ENCODE results near the gene CDH7. TPM values are rescaled to one million over a fixed set of nuclear protein-coding genes. Genes with fewer than 3 reads are reported as not detected.

The CDH7 gene
- total and polyA plus RNA-seq, 2 experiments from 2014 or later, result 2.8 to 3.7 TPM

DNA sequence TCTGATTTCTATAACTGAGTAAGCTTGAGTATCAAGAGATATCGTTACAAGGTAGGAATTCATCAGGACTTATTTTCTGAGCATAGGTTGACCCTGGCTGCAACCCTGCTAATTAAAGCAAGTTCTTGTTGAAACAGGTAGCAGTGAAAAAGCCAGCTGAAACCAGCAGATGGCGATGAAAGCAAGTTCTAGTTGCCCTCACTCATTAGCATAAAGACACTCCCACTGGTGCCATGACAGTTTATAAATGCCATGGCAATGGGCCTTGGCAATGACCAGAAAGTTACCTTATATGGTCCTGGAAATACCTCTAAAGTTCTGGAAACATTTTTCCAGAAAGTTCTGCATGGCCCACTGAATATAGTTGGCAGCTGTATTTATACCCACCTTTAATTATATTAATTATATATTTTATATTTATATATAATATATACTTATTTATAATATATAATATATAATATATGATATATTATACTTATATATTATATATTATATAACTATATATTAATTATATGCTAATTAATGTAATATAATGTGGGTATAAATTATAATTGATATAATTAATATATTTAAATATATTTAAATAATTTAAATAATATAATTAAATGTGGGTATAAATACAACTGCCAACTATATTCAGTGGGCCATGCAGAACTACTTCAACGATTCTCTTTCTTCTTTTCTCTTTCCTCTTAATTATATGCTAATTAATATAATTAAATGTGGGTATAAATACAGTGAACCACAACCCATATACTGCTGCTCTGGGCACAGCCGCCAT, 188.0 kb downstream of the CDH7 start:
- TF ChIP-seq, protein P1, sequence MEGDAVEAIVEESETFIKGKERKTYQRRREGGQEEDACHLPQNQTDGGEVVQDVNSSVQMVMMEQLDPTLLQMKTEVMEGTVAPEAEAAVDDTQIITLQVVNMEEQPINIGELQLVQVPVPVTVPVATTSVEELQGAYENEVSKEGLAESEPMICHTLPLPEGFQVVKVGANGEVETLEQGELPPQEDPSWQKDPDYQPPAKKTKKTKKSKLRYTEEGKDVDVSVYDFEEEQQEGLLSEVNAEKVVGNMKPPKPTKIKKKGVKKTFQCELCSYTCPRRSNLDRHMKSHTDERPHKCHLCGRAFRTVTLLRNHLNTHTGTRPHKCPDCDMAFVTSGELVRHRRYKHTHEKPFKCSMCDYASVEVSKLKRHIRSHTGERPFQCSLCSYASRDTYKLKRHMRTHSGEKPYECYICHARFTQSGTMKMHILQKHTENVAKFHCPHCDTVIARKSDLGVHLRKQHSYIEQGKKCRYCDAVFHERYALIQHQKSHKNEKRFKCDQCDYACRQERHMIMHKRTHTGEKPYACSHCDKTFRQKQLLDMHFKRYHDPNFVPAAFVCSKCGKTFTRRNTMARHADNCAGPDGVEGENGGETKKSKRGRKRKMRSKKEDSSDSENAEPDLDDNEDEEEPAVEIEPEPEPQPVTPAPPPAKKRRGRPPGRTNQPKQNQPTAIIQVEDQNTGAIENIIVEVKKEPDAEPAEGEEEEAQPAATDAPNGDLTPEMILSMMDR (IDR thresholded peaks at IDR 0.05; ENCODE audit: poor library complexity), result peak; percentile 31
- TF ChIP-seq EZH2phosphoT487 (IDR thresholded peaks at IDR 0.05; ENCODE audit: low read depth, severe bottlenecking, unreplicated experiment), result no peak
- TF ChIP-seq EZH2 (IDR thresholded peaks at IDR 0.05; ENCODE audit: borderline replicate concordance), result no peak
- Histone ChIP-seq H3K36me3 (replicated peaks; ENCODE audit: insufficient read depth, low read depth) (no peaks in the 10 kb centered on the region), H3K4me1 (ENCODE audit: insufficient read depth) (no peaks in the 10 kb centered on the region), H4K20me1 (ENCODE audit: insufficient read depth, poor library complexity, severe bottlenecking) (no peaks in the 10 kb centered on the region), H3K9me2 (replicated peaks; ENCODE audit: insufficient read depth) (no peaks in the 10 kb centered on the region), H3K9me3 (ENCODE audit: low read depth) (no peaks in the 10 kb centered on the region), H3K4me3 (no peak overlapping the region), H3K27ac (no peak overlapping the region), H2AFZ (no peak overlapping the region), H3K27me3 (no peaks in the 10 kb centered on the region), H3K79me2 (no peaks in the 10 kb centered on the region), H3K4me2 (no peak overlapping the region)
- peak; percentile 27 for DNase-seq (ENCODE audit: low spot score)
- 83% methylated on average over 4 of the region's 4 CpGs for WGBS (ENCODE audit: low lambda C conversion rate, missing lambda C conversion rate)

All from hepatocyte (in vitro differentiated cells).